ENCODE results near the gene MLH3. TPM values are rescaled to one million over a fixed set of nuclear protein-coding genes. Genes with fewer than 3 reads are reported as not detected.

The MLH3 gene
- total and polyA plus RNA-seq, 2 donors (not counting 1 experiment from before 2014, with no cell fraction given), result 12.2 to 53.8 TPM

DNA sequence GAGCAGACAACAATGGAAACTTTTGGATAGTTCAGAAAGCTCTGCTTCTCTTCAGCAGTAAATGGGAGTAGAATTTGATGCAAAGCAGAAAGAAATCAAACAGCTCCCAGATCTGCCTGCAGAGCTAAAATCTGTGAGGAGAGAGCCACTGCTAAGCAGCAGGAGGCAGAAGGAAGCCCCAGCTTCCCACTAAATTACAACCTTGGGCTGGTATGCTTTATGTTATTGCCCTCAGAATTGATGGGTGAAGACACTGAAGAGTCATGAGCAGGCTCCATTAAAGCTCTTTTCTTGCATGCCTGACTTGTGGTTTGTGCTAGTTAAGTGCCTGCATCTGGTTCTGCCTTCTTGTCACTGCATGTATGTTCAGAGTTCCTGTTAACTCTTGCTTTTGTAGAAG, 26.5 kb upstream of the MLH3 start:
- H3K36me3 ChIP-seq (ENCODE audit: control insufficient read depth, insufficient read depth, low read length), result no peaks in the 10 kb centered on the region
- H3K27me3 ChIP-seq (ENCODE audit: control insufficient read depth, insufficient read depth, low read length), result no peaks in the 10 kb centered on the region
- DNase-seq (ENCODE audit: low read depth in 2 of 2), result no peak
- H3K4me1 ChIP-seq (ENCODE audit: control insufficient read depth, extremely low read depth, insufficient read depth, low read length), result no peaks in the 10 kb centered on the region
- H3K4me3 ChIP-seq (replicated peaks in 1 of 4; ENCODE audit: control extremely low read depth in 1 of 4, insufficient read depth in 1 of 4, low read depth in 3 of 4, low read length in 4 of 4), result no peak overlapping the region
- no peak overlapping the region for H3K27ac ChIP-seq (ENCODE audit: insufficient read depth, low read length)
- H3K9ac ChIP-seq (ENCODE audit: insufficient read depth, low read length), result no peak overlapping the region
- H4K20me1 ChIP-seq (ENCODE audit: control insufficient read depth, extremely low read depth, insufficient read depth, low read length), result no peaks in the 10 kb centered on the region
- H3K79me2 ChIP-seq (ENCODE audit: control insufficient read depth, insufficient read depth, low read length), result no peaks in the 10 kb centered on the region
- H3K4me2 ChIP-seq (ENCODE audit: extremely low read depth, insufficient read depth, low read length), result no peak overlapping the region
- no peaks in the 10 kb centered on the region for H3K9me3 ChIP-seq (ENCODE audit: control insufficient read depth, insufficient read depth, low read depth, low read length)
- no peak for TF ChIP-seq EZH2 (IDR thresholded peaks at IDR 0.05; ENCODE audit: low read length, missing control alignments)
- TF ChIP-seq, protein P1, sequence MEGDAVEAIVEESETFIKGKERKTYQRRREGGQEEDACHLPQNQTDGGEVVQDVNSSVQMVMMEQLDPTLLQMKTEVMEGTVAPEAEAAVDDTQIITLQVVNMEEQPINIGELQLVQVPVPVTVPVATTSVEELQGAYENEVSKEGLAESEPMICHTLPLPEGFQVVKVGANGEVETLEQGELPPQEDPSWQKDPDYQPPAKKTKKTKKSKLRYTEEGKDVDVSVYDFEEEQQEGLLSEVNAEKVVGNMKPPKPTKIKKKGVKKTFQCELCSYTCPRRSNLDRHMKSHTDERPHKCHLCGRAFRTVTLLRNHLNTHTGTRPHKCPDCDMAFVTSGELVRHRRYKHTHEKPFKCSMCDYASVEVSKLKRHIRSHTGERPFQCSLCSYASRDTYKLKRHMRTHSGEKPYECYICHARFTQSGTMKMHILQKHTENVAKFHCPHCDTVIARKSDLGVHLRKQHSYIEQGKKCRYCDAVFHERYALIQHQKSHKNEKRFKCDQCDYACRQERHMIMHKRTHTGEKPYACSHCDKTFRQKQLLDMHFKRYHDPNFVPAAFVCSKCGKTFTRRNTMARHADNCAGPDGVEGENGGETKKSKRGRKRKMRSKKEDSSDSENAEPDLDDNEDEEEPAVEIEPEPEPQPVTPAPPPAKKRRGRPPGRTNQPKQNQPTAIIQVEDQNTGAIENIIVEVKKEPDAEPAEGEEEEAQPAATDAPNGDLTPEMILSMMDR (conservative IDR thresholded peaks at IDR 0.05 in 1 of 2, IDR thresholded peaks at IDR 0.05 in 1 of 2; ENCODE audit: low read depth in 1 of 2, low read length in 2 of 2), result no peak
- no peak overlapping the region for H2AFZ ChIP-seq (ENCODE audit: low read length)

DNA sequence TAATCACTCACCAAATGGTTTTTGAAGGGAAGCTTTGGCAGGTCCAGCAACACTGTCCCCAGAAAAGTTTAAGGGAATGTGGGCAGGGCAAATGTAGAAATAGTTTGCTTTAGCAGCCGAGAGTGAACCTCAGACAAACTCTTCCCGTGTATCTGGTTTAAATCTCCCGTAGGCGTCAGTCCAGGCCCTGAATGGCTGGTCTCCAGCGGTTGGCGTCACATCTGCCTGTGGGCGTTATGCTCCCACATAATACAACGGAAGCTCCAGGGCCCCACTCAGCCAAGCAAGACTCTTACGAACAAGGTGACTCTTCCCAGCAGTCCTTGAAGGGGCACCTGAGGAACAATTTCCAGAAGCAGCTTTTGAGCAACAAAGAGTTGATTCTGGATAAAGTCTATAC, 19.1 kb upstream of the MLH3 start:
- no peaks in the 10 kb centered on the region for H4K20me1 ChIP-seq (ENCODE audit: control insufficient read depth, extremely low read depth, insufficient read depth, low read length)
- no peak overlapping the region for H2AFZ ChIP-seq (ENCODE audit: low read length)
- no peak overlapping the region for H3K4me2 ChIP-seq (ENCODE audit: extremely low read depth, insufficient read depth, low read length)
- no peak overlapping the region for H3K27ac ChIP-seq (ENCODE audit: insufficient read depth, low read length)
- no peak for DNase-seq (ENCODE audit: low read depth in 2 of 2)
- H3K4me1 ChIP-seq (ENCODE audit: control insufficient read depth, extremely low read depth, insufficient read depth, low read length), result peaks cover 4% of the 10 kb centered on the region
- H3K4me3 ChIP-seq (replicated peaks in 1 of 4; ENCODE audit: control extremely low read depth in 1 of 4, insufficient read depth in 1 of 4, low read depth in 3 of 4, low read length in 4 of 4), result no peak overlapping the region
- no peaks in the 10 kb centered on the region for H3K27me3 ChIP-seq (ENCODE audit: control insufficient read depth, insufficient read depth, low read length)
- H3K79me2 ChIP-seq (ENCODE audit: control insufficient read depth, insufficient read depth, low read length), result no peaks in the 10 kb centered on the region
- no peaks in the 10 kb centered on the region for H3K9me3 ChIP-seq (ENCODE audit: control insufficient read depth, insufficient read depth, low read depth, low read length)
- H3K36me3 ChIP-seq (ENCODE audit: control insufficient read depth, insufficient read depth, low read length), result no peaks in the 10 kb centered on the region
- no peak for TF ChIP-seq EZH2 (IDR thresholded peaks at IDR 0.05; ENCODE audit: low read length, missing control alignments)
- TF ChIP-seq, protein P1 (conservative IDR thresholded peaks at IDR 0.05 in 1 of 2, IDR thresholded peaks at IDR 0.05 in 1 of 2; ENCODE audit: low read depth in 1 of 2, low read length in 2 of 2), result no peak
- H3K9ac ChIP-seq (ENCODE audit: insufficient read depth, low read length), result no peak overlapping the region

GRCh38 chr14:75069811-75070145, 18.5 kb upstream of the MLH3 start:
- Histone ChIP-seq H3K4me2 (ENCODE audit: extremely low read depth, insufficient read depth, low read length) (peak overlapping the region; percentile 76), H4K20me1 (ENCODE audit: control insufficient read depth, extremely low read depth, insufficient read depth, low read length) (no peaks in the 10 kb centered on the region), H3K9ac (ENCODE audit: insufficient read depth, low read length) (peak overlapping the region; percentile 65), H3K27ac (ENCODE audit: insufficient read depth, low read length) (peak overlapping the region; percentile 82), H2AFZ (ENCODE audit: low read length) (peak overlapping the region; percentile 71), H3K79me2 (ENCODE audit: control insufficient read depth, insufficient read depth, low read length) (no peaks in the 10 kb centered on the region), H3K4me3 (replicated peaks in 1 of 4; ENCODE audit: control extremely low read depth in 1 of 4, insufficient read depth in 1 of 4, low read depth in 3 of 4, low read length in 4 of 4) (peak overlapping the region; percentile 43 to 67 (median 56)), H3K27me3 (ENCODE audit: control insufficient read depth, insufficient read depth, low read length) (no peaks in the 10 kb centered on the region), H3K36me3 (ENCODE audit: control insufficient read depth, insufficient read depth, low read length) (no peaks in the 10 kb centered on the region), H3K9me3 (ENCODE audit: control insufficient read depth, insufficient read depth, low read depth, low read length) (no peaks in the 10 kb centered on the region), H3K4me1 (ENCODE audit: control insufficient read depth, extremely low read depth, insufficient read depth, low read length) (peaks cover 4% of the 10 kb centered on the region)
- TF ChIP-seq EZH2 (IDR thresholded peaks at IDR 0.05; ENCODE audit: low read length, missing control alignments), result no peak
- TF ChIP-seq, protein P1 (conservative IDR thresholded peaks at IDR 0.05 in 1 of 2, IDR thresholded peaks at IDR 0.05 in 1 of 2; ENCODE audit: low read depth in 1 of 2, low read length in 2 of 2), result no peak
- no peak for DNase-seq (ENCODE audit: low read depth in 2 of 2)

All from fibroblast of lung (primary cell).